ENCODE measurements around the gene LETM1. TPM values are rescaled to one million over a fixed set of nuclear protein-coding genes. Genes with fewer than 3 reads are reported as not detected.
A peak's percentile ranks its signal among the peaks of the same experiment; 100 is the strongest.

LETM1 gene
- total and polyA plus RNA-seq, 2 of the 13 experiments (the other 11 are each of a cell fraction or from before 2014, with no cell fraction given): 9.7 to 41.6 TPM

GRCh38 chr4:1768367-1769034 lies 87.5 kb downstream of the LETM1 start (continued):
- TF ChIP-seq TEAD3 (CRISPR knock-in tag; optimal IDR thresholded peaks at IDR 0.05; ENCODE audit: borderline replicate concordance): peak; percentile 33
- no peak for TF ChIP-seq ZNF30 (CRISPR knock-in tag; IDR thresholded peaks at IDR 0.05)
- TF ChIP-seq, protein P1, sequence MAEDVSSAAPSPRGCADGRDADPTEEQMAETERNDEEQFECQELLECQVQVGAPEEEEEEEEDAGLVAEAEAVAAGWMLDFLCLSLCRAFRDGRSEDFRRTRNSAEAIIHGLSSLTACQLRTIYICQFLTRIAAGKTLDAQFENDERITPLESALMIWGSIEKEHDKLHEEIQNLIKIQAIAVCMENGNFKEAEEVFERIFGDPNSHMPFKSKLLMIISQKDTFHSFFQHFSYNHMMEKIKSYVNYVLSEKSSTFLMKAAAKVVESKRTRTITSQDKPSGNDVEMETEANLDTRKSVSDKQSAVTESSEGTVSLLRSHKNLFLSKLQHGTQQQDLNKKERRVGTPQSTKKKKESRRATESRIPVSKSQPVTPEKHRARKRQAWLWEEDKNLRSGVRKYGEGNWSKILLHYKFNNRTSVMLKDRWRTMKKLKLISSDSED (CRISPR knock-in tag; IDR thresholded peaks at IDR 0.05): 0 out of 2 replicates have a peak, but pooled peaks have one; percentile 38
- TF ChIP-seq KDM4B (CRISPR knock-in tag; IDR thresholded peaks at IDR 0.05): 0 out of 2 replicates have a peak, but pooled peaks have one; percentile 43
- TF ChIP-seq KLF12 (CRISPR knock-in tag; IDR thresholded peaks at IDR 0.05; ENCODE audit: borderline replicate concordance): 0 out of 2 replicates have a peak, but pooled peaks have one; percentile 20
- TF ChIP-seq ZNF772 (CRISPR knock-in tag; IDR thresholded peaks at IDR 0.05): 0 out of 2 replicates have a peak, but pooled peaks have one; percentile 19
- TF ChIP-seq RBFOX2 (IDR thresholded peaks at IDR 0.05; ENCODE audit: low read depth, low read length): peak; percentile 84
- TF ChIP-seq ZNF430 (CRISPR knock-in tag; IDR thresholded peaks at IDR 0.05): peak; percentile 80; the same call in 1 of the 2 replicates
- TF ChIP-seq MIXL1 (CRISPR knock-in tag; IDR thresholded peaks at IDR 0.05): 0 out of 2 replicates have a peak, but pooled peaks have one; percentile 2
- TF ChIP-seq SP2 (CRISPR knock-in tag; IDR thresholded peaks at IDR 0.05): no peak
- TF ChIP-seq MTA3 (CRISPR knock-in tag; IDR thresholded peaks at IDR 0.05): no peak
- TF ChIP-seq JUN (CRISPR knock-in tag; IDR thresholded peaks at IDR 0.05): no peak
- TF ChIP-seq NCOA1 (CRISPR knock-in tag; IDR thresholded peaks at IDR 0.05): peak; percentile 70; the same call in 1 of the 2 replicates
- 0 out of 2 replicates have a peak, but pooled peaks have one; percentile 53 for TF ChIP-seq ZNF335 (CRISPR knock-in tag; IDR thresholded peaks at IDR 0.05)
- TF ChIP-seq ZNF782 (CRISPR knock-in tag; IDR thresholded peaks at IDR 0.05; ENCODE audit: borderline replicate concordance): no peak
- TF ChIP-seq MZF1 (CRISPR knock-in tag; IDR thresholded peaks at IDR 0.05; ENCODE audit: borderline replicate concordance): peak; percentile 29; the same call in 1 of the 2 replicates
- TF ChIP-seq ARID2 (CRISPR knock-in tag; IDR thresholded peaks at IDR 0.05; ENCODE audit: borderline replicate concordance): no peak; the same call in 1 of the 2 replicates
- TF ChIP-seq ZSCAN9 (CRISPR knock-in tag; IDR thresholded peaks at IDR 0.05; ENCODE audit: borderline replicate concordance): no peak
- TF ChIP-seq E2F5 (CRISPR knock-in tag; conservative IDR thresholded peaks at IDR 0.05): no peak
- no peak for TF ChIP-seq ZNF382 (CRISPR knock-in tag; IDR thresholded peaks at IDR 0.05; ENCODE audit: borderline replicate concordance)
- TF ChIP-seq, protein P2, sequence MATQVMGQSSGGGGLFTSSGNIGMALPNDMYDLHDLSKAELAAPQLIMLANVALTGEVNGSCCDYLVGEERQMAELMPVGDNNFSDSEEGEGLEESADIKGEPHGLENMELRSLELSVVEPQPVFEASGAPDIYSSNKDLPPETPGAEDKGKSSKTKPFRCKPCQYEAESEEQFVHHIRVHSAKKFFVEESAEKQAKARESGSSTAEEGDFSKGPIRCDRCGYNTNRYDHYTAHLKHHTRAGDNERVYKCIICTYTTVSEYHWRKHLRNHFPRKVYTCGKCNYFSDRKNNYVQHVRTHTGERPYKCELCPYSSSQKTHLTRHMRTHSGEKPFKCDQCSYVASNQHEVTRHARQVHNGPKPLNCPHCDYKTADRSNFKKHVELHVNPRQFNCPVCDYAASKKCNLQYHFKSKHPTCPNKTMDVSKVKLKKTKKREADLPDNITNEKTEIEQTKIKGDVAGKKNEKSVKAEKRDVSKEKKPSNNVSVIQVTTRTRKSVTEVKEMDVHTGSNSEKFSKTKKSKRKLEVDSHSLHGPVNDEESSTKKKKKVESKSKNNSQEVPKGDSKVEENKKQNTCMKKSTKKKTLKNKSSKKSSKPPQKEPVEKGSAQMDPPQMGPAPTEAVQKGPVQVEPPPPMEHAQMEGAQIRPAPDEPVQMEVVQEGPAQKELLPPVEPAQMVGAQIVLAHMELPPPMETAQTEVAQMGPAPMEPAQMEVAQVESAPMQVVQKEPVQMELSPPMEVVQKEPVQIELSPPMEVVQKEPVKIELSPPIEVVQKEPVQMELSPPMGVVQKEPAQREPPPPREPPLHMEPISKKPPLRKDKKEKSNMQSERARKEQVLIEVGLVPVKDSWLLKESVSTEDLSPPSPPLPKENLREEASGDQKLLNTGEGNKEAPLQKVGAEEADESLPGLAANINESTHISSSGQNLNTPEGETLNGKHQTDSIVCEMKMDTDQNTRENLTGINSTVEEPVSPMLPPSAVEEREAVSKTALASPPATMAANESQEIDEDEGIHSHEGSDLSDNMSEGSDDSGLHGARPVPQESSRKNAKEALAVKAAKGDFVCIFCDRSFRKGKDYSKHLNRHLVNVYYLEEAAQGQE (IDR thresholded peaks at IDR 0.05; ENCODE audit: borderline replicate concordance in 1 of 2, low read depth in 1 of 2, low read length in 2 of 2): no peak
- no peak for TF ChIP-seq KLF9 (CRISPR knock-in tag; IDR thresholded peaks at IDR 0.05; ENCODE audit: low read depth)
- 0 out of 2 replicates have a peak, but pooled peaks have one; percentile 43 for TF ChIP-seq ZNF264 (CRISPR knock-in tag; IDR thresholded peaks at IDR 0.05)
- peak; percentile 97 for TF ChIP-seq PATZ1 (CRISPR knock-in tag; IDR thresholded peaks at IDR 0.05)
